Astrocyte (in vitro differentiated cells and primary cell): ENCODE measurements around the gene TWF2. TPM values are rescaled to one million over a fixed set of nuclear protein-coding genes. Genes with fewer than 3 reads are reported as not detected.

Experiments
- DNase-seq: peaks from one replicate; pipeline ENCODE4 v3.0.0-alpha.2; 2010; ENCODE audit warnings: low read depth
- FAIRE-seq: peaks from 2 replicates; lab custom pipeline; 2011; peaks lifted over from hg19 to GRCh38; lab: Jason Lieb, UNC
- H2AFZ ChIP-seq: 2 replicates; pipeline ENCODE4 v1.6.0; 2012; ENCODE audit warnings: low read depth, low read length, inconsistent platforms
- H3K27ac ChIP-seq: 2 replicates; pipeline ENCODE4 v1.5.1; 2011; ENCODE audit warnings: low read depth, low read length, inconsistent platforms
- H3K27me3 ChIP-seq: 2 replicates; pipeline ENCODE4 v1.6.0; 2011; ENCODE audit warnings: low read length, inconsistent platforms; ENCODE audit not compliant: insufficient read depth
- H3K36me3 ChIP-seq: 2 replicates; pipeline ENCODE4 v1.5.1; 2011; ENCODE audit warnings: low read length, inconsistent platforms; ENCODE audit not compliant: insufficient read depth
- H3K4me1 ChIP-seq: 2 replicates; pipeline ENCODE4 v1.5.1; 2011; ENCODE audit warnings: low read length, inconsistent platforms; ENCODE audit not compliant: insufficient read depth
- H3K4me2 ChIP-seq: 2 replicates; pipeline ENCODE4 v1.6.0; 2012; ENCODE audit warnings: low read length, inconsistent platforms
- H3K4me3 ChIP-seq: 2 replicates; pipeline ENCODE4 v1.5.1; 2011; ENCODE audit warnings: low read depth, mild to moderate bottlenecking, low read length, inconsistent platforms; ENCODE audit not compliant: insufficient read depth
- H3K79me2 ChIP-seq: 2 replicates; pipeline ENCODE4 v1.6.0; 2012; ENCODE audit warnings: mild to moderate bottlenecking, low read length, inconsistent platforms; ENCODE audit not compliant: insufficient read depth
- H3K9ac ChIP-seq: 2 replicates; pipeline ENCODE4 v1.6.0; 2012; ENCODE audit warnings: mild to moderate bottlenecking, low read length, inconsistent platforms
- H3K9me3 ChIP-seq: 2 replicates; pipeline ENCODE4 v1.5.1; 2012; ENCODE audit warnings: low read depth, mild to moderate bottlenecking, low read length, inconsistent platforms; ENCODE audit not compliant: insufficient read depth
- H4K20me1 ChIP-seq: 2 replicates; pipeline ENCODE4 v1.6.0; 2012; ENCODE audit warnings: low read length, inconsistent platforms; ENCODE audit not compliant: insufficient read depth
- H3K27ac Mint-ChIP-seq: one replicate; pipeline ENCODE4 v1.8.0; 2021; ENCODE audit warnings: mild to moderate bottlenecking, mixed read lengths; ENCODE audit not compliant: unreplicated experiment
- H3K27me3 Mint-ChIP-seq: one replicate; pipeline ENCODE4 v1.8.0; 2021; ENCODE audit warnings: low read depth, mixed read lengths; ENCODE audit not compliant: unreplicated experiment
- H3K36me3 Mint-ChIP-seq: one replicate; pipeline ENCODE4 v1.8.0; 2021; ENCODE audit warnings: low read depth, mixed read lengths; ENCODE audit not compliant: unreplicated experiment
- H3K4me1 Mint-ChIP-seq: one replicate; pipeline ENCODE4 v1.8.0; 2021; ENCODE audit warnings: low read depth, mixed read lengths; ENCODE audit not compliant: unreplicated experiment
- H3K4me3 Mint-ChIP-seq: one replicate; pipeline ENCODE4 v1.8.0; 2021; ENCODE audit warnings: mild to moderate bottlenecking, moderate library complexity, mixed read lengths; ENCODE audit not compliant: unreplicated experiment
- H3K9me3 Mint-ChIP-seq: one replicate; pipeline ENCODE4 v1.8.0; 2021; ENCODE audit warnings: mild to moderate bottlenecking, mixed read lengths; ENCODE audit not compliant: unreplicated experiment
- EZH2 ChIP-seq: IDR thresholded peaks from 2 replicates; pipeline ENCODE4 v1.6.1; 2012; ENCODE audit warnings: mild to moderate bottlenecking, low read length, inconsistent platforms; ENCODE audit not compliant: insufficient read depth
- total RNA-seq: library from RNA; stranded (reverse); gene quantifications from 2 replicates; pipeline ENCODE4 v1.2.1, GENCODE V29; 2021
- TF ChIP-seq, protein P1 (sequence below): IDR thresholded peaks from 2 replicates; pipeline ENCODE4 v1.5.1; 2011; ENCODE audit warnings: low read depth, mild to moderate bottlenecking, inconsistent platforms, low read length, moderate library complexity; ENCODE audit not compliant: insufficient read depth

The TWF2 gene
- total RNA-seq, 1 donor from 2014 or later = 103 TPM

DNA sequence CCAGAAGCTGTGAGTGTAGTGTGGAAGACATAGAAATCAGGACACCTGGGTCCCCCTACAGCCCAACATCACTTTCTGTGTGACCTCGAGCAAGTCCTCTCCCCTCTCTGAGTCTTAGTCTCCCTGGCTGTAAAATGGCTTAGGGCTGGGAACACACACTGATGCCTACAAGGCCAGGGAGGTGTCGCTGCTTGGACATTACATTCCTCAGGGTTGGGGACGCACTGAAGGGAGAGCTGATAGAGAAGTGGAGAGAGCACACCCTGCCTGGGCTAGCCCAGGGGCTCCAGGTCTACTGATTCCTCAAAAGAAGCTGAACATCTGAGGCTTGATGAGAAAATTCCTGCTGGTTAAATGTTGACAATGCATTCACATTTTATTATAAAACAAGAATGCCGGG lies 47.3 kb downstream of the TWF2 start:
- DNase-seq (no peak), FAIRE-seq (no peak)
- H3K79me2 ChIP-seq = no peaks in the 10 kb centered on the region
- H3K36me3 ChIP-seq = no peaks in the 10 kb centered on the region
- no peaks in the 10 kb centered on the region for H3K27me3 ChIP-seq
- TF ChIP-seq, protein P1, sequence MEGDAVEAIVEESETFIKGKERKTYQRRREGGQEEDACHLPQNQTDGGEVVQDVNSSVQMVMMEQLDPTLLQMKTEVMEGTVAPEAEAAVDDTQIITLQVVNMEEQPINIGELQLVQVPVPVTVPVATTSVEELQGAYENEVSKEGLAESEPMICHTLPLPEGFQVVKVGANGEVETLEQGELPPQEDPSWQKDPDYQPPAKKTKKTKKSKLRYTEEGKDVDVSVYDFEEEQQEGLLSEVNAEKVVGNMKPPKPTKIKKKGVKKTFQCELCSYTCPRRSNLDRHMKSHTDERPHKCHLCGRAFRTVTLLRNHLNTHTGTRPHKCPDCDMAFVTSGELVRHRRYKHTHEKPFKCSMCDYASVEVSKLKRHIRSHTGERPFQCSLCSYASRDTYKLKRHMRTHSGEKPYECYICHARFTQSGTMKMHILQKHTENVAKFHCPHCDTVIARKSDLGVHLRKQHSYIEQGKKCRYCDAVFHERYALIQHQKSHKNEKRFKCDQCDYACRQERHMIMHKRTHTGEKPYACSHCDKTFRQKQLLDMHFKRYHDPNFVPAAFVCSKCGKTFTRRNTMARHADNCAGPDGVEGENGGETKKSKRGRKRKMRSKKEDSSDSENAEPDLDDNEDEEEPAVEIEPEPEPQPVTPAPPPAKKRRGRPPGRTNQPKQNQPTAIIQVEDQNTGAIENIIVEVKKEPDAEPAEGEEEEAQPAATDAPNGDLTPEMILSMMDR = no peak
- no peak for TF ChIP-seq EZH2
- Mint-ChIP-seq H3K4me3 (no peak overlapping the region), H3K36me3 (no peaks in the 10 kb centered on the region), H3K27ac (no peak overlapping the region), H3K4me1 (no peaks in the 10 kb centered on the region), H3K9me3 (peaks cover 3% of the 10 kb centered on the region), H3K27me3 (peaks cover 10% of the 10 kb centered on the region)
- no peak overlapping the region for H3K9ac ChIP-seq
- no peak overlapping the region for H3K27ac ChIP-seq
- peaks cover 9% of the 10 kb centered on the region for H3K4me1 ChIP-seq
- no peak overlapping the region for H3K4me3 ChIP-seq
- H2AFZ ChIP-seq = no peak overlapping the region
- no peaks in the 10 kb centered on the region for H3K9me3 ChIP-seq
- no peaks in the 10 kb centered on the region for H4K20me1 ChIP-seq
- H3K4me2 ChIP-seq = no peak overlapping the region

DNA sequence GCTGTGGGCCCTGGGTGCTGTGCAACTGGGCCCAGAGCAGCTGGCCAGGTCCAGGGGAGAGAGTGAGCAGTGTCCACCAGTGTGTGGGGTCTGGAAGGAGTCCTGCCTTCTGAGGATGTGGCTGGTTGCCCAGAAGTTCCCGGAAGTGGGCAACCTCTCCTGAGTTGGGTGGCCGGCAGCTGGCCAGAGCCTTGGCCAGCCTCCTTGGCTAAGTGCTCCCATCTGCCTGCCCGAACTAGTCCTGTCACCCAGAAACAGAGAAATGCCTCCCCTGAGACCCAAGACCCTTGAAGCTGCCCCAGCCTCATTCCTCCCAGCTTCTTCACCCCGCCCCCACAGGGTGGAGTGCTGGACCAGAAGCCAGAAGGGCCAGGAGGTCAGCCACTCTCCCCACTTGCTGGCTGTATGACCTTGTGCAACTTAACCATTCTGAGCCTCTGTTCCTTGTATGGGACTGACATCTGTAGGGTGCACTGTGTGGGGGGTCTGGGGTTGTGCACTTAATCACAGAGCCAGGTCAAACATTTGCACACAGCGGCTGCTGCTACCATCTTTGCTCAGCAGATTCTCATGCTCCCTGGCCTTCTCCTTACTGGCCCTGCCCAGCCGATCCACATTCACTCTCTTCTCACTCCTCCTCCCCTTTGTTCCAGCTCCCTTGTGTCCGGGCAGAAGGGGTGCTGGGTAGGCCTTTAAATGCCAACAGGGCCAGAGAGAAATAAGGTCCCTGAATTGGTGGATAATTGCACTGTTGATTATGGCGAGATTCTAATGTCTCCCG lies 48.5 kb downstream of the TWF2 start:
- DNase-seq (peak; percentile 34), FAIRE-seq (no peak)
- no peak overlapping the region for H3K4me3 ChIP-seq
- peak overlapping the region; percentile 7 for H3K4me2 ChIP-seq
- H3K27ac ChIP-seq = no peak overlapping the region
- TF ChIP-seq EZH2 = no peak
- TF ChIP-seq, protein P1 = no peak
- H4K20me1 ChIP-seq = no peaks in the 10 kb centered on the region
- H3K27me3 Mint-ChIP-seq = peaks cover 13% of the 10 kb centered on the region
- H3K9ac ChIP-seq = no peak overlapping the region
- no peaks in the 10 kb centered on the region for H3K27me3 ChIP-seq
- no peaks in the 10 kb centered on the region for H3K4me1 Mint-ChIP-seq
- no peaks in the 10 kb centered on the region for H3K36me3 Mint-ChIP-seq
- H2AFZ ChIP-seq = peak overlapping the region; percentile 32
- H3K27ac Mint-ChIP-seq = no peak overlapping the region
- H3K4me1 ChIP-seq = peaks cover 9% of the 10 kb centered on the region
- H3K79me2 ChIP-seq = no peaks in the 10 kb centered on the region
- no peak overlapping the region for H3K4me3 Mint-ChIP-seq
- peaks cover 4% of the 10 kb centered on the region for H3K9me3 Mint-ChIP-seq
- no peaks in the 10 kb centered on the region for H3K36me3 ChIP-seq
- H3K9me3 ChIP-seq = no peaks in the 10 kb centered on the region

DNA sequence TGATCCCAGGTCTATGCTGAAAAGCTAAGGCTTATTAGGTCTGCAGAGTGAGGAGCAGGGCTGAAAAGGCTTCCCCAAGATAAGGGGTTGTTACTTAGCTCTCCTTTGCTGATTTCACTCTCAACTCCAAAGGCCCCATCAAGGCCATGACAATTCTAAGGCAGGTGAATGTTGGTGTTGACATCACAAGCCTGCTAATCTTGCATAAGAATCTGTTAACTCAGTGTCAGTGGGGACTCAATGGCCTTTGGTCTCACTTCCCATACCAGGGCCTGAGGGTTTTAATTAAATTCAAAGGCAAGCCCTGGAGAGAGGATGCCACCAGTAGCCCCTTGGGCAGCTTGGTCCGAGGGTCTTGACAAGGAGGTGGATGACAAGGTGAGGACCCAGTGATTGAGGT lies 50.4 kb downstream of the TWF2 start:
- DNase-seq (no peak), FAIRE-seq (no peak)
- no peaks in the 10 kb centered on the region for H3K4me1 Mint-ChIP-seq
- TF ChIP-seq, protein P1 = no peak
- TF ChIP-seq EZH2 = no peak
- peaks cover 6% of the 10 kb centered on the region for H3K9me3 Mint-ChIP-seq
- H3K9me3 ChIP-seq = no peaks in the 10 kb centered on the region
- no peaks in the 10 kb centered on the region for H3K27me3 ChIP-seq
- peaks cover 9% of the 10 kb centered on the region for H3K4me1 ChIP-seq
- no peak overlapping the region for H3K4me2 ChIP-seq
- H4K20me1 ChIP-seq = no peaks in the 10 kb centered on the region
- no peaks in the 10 kb centered on the region for H3K79me2 ChIP-seq
- peaks cover 10% of the 10 kb centered on the region for H3K27me3 Mint-ChIP-seq
- no peak overlapping the region for H3K4me3 ChIP-seq
- H2AFZ ChIP-seq = no peak overlapping the region
- no peak overlapping the region for H3K9ac ChIP-seq
- H3K27ac ChIP-seq = no peak overlapping the region
- no peak overlapping the region for H3K4me3 Mint-ChIP-seq
- no peaks in the 10 kb centered on the region for H3K36me3 Mint-ChIP-seq
- H3K36me3 ChIP-seq = no peaks in the 10 kb centered on the region
- no peak overlapping the region for H3K27ac Mint-ChIP-seq
